CD4-positive, alpha-beta T cell treated with Interleukin-2 at 100 ng/mL for 4 hours (primary cell): Measurements from ENCODE around the gene TMC8.
A peak's percentile ranks its signal among the peaks of the same experiment; 100 is the strongest.
"Not testable (repeated sequence)": the region's sequence is repeated elsewhere in the genome, so short reads cannot be mapped to it uniquely, and the experiment has no call there.

Experiments
- DNase-seq: peaks from one replicate; pipeline ENCODE4 v3.0.0-alpha.2; 2020; ENCODE audit warnings: low spot score

TMC8 gene

DNA sequence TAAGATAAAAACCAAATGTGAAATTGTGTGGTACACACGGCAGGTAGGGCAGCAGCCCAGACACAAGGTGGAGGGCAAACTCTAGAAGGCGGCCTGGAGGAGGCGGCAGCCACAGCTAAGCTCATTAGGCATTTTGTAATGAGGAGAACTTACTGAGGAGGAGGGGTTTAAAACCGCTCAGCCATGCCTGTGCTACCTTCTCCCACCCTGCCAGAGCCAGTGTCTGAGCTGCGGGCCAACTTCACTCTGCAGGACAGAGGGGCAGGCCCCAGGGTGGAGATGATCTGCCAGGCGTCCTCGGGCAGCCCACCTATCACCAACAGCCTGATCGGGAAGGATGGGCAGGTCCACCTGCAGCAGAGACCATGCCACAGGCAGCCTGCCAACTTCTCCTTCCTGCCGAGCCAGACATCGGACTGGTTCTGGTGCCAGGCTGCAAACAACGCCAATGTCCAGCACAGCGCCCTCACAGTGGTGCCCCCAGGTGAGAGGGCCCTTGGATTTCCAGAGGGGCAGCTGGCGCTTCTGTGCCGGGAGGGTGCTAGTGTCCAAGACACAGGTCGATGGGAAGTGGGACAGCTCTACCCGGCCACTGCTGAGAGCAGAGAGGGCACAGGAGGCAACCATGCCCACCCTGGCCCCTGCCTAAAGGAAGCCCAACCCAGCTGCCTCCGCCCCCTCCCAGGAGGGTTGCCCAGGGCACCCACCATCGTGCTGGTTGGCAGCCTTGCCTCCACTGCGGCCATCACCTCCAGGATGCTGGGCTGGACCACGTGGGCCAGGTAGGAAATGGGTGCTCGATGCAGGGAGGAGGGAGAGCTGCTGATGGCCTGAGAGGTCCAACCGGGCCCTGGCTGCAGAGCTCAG, 33.5 kb downstream of the TMC8 start:
- DNase-seq, result no peak

DNA sequence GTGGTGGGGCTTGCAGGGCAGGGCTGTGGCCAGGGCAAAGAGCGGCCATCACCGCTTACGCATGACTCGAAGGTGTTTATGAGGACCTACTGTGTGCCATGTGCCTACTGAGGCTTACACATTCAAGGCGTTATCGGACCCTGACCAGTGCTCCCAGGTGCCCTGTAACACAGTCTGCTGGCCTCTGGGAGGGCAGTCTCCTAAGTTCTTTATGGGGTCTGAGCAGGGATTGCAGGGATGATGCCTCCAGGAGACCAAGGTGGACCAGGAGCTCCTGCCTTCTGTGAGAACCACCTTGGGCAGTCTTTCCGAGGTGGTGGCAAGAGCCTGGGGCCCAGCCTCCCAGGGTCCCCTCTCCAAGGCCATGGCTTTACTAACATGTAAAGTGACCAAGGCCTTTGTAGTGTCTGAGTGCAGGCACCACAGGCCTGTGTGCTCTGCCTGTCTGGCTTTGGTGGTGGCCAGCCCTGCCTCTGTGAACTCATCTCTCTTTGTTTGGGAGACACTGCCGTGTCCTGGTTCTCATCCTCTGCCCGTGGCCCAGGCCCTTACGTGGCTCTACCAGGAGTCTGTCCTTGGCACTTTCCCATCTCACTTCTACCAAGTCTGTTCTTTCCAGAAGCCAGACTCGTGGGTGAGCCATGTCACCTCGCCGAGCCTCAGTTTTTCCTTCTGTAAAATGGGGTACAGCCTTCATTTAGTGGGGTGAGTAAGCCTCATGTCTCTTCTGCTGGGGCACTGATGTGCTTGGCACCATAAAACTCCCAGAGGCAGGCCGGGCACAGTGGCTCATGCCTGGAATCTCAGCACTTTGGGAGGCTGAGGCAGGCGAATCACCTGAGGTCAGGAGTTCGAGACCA, 34.4 kb downstream of the TMC8 start:
- DNase-seq, result no peak

DNA sequence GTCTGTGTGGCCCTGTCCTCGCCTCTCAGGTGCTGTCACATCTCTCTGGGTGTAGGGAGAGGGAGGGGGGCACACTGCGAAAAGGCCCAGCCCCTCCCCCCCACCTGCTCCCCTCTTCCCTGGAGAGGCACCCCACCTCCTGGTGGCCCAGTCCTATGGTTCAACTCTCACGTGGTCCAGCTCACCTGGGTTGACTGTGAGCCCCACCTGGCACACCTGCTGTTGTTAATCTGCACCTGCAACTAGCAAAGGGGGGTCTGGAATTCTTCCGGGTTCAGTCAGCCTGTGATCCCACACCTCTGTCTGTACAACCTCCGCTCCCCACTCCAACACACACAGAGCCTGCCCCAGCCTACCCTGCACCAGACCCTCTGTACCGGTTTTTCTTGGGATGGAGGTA, 35.8 kb downstream of the TMC8 start:
- no peak for DNase-seq

DNA sequence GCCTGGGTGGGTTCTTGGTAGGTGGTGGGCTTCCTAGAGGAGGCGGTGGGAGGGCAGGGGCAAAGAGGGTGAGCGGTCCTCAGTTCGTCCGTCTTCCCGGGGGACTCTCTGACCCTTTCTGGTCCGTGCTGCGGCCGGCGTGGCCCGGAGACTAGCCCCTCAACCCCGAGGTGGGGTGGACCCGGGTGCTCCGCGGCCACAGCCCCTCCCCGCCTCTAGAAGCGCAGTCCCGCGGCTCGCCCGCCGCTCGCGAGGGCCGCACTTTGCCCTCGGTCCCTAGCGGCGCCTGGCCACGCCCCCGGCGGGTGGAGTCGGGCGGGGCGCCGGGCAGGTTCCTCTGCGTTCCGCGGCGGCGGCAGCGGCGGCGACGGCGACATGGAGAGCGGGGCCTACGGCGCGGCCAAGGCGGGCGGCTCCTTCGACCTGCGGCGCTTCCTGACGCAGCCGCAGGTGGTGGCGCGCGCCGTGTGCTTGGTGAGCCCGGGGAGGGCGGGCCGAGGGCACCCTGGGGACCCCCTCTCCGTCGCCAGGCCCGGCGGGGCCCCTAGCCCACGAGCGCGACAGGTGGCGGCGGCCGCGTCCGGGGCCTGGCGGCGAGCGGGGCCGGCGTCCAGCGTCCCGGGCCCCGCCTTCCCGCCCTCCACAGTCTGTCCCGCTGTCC, 37.8 kb downstream of the TMC8 start, which contains the start of gene SYNGR2:
Gene SYNGR2 (plus strand): TSS at position 340 of the 661 bp plus-strand sequence. CDS start 36 bp downstream, at position 376.
- peak; percentile 86 for DNase-seq

DNA sequence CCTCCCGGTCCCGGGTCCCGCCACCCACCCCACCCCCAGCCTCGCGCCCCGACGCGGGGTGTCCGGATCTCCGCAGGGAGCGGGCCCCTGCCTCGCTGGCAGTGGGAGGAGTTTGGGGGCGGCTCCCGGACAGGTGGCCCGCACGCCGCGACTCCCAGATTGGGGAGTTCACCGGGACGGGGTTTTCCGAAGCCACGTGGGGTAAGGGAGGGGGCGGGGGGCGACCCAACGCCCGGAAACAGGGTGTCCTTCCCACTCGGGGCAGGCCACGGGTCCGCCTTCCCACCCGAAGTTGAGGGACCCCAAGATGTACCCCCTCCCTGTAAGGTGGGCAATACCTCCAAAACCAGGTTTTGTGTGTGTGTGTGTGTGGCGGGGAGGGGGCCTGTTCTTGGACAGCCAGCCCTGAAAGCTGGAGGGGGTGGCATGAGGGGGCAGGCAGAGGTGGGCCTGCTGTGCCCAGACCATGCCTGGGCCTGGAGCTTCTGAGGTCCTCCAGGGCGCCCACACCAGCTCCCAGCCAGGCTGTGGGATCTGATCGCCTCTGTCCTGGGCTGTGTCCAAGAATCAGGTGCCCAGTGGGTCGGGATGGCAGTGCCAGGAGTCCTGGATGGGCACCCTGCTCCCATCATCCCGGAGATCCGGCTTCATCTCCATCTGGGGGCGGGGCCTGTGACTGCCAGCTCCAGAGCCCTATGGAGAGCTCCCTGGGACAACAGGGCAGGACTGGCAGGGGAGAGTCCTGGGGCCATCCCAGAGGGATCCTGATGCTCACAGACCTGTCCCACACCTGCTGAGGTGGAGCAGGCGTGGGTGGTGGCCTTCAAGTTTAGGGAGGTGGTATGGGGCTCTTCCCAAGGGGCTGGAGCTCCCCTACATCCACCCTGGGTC, 38.6 kb downstream of the TMC8 start:
- DNase-seq, result peak; percentile 52

DNA sequence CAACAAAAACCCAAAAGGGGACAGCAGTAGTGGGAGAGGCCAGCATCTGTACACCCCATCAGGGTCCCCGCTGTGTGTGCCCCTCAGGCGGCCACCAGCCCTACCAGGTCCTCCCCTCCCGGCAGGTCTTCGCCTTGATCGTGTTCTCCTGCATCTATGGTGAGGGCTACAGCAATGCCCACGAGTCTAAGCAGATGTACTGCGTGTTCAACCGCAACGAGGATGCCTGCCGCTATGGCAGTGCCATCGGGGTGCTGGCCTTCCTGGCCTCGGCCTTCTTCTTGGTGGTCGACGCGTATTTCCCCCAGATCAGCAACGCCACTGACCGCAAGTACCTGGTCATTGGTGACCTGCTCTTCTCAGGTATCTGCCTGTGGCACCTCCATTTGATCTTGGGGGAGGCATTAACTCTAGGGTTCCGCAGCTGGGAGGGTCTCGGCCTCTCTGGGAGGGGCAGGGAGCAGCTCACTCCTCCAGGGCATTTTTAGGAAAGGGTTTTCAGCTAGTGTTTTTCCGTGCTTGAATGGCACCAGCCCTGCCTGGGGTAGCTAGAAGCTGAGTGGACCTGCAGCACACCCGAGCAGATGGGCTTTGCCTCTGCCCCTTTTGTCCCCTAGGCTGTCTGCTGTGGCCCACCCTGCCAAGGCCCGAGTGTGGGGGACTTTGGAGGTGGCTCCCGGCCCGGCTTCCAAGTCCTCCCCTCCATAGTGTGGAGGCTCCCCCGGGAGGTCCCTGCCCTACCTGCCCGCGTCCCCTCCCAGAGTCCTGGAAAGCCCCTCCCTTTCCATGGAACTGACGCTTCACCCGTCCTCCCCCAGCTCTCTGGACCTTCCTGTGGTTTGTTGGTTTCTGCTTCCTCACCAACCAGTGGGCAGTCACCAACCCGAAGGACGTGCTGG, 40.4 kb downstream of the TMC8 start:
- DNase-seq, result no peak

DNA sequence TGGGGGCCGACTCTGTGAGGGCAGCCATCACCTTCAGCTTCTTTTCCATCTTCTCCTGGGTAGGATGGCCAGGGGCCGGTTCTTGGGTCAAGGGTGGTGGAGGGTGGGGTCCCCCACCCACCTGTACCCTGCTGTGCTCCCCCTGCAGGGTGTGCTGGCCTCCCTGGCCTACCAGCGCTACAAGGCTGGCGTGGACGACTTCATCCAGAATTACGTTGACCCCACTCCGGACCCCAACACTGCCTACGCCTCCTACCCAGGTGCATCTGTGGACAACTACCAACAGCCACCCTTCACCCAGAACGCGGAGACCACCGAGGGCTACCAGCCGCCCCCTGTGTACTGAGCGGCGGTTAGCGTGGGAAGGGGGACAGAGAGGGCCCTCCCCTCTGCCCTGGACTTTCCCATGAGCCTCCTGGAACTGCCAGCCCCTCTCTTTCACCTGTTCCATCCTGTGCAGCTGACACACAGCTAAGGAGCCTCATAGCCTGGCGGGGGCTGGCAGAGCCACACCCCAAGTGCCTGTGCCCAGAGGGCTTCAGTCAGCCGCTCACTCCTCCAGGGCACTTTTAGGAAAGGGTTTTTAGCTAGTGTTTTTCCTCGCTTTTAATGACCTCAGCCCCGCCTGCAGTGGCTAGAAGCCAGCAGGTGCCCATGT, 41.1 kb downstream of the TMC8 start:
- not testable (repeated sequence) for DNase-seq

DNA sequence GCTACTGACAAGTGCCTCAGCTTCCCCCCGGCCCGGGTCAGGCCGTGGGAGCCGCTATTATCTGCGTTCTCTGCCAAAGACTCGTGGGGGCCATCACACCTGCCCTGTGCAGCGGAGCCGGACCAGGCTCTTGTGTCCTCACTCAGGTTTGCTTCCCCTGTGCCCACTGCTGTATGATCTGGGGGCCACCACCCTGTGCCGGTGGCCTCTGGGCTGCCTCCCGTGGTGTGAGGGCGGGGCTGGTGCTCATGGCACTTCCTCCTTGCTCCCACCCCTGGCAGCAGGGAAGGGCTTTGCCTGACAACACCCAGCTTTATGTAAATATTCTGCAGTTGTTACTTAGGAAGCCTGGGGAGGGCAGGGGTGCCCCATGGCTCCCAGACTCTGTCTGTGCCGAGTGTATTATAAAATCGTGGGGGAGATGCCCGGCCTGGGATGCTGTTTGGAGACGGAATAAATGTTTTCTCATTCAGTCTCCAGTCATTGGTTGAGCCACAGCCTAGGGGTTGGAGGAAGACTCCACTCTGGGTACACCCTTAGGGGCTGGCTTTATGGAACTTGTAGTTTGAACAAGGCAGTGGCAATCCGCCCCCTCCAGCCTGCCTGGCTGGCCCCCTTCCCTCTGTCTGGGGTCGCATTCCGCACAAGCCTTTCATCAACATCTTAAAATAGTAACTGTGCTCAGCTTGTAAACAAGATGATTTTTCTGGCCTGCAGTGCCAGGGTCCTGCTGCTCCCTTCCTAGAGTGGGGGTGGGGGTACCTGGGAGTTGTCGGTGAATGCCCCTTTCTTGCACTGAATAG, 41.9 kb downstream of the TMC8 start:
- no peak for DNase-seq

DNA sequence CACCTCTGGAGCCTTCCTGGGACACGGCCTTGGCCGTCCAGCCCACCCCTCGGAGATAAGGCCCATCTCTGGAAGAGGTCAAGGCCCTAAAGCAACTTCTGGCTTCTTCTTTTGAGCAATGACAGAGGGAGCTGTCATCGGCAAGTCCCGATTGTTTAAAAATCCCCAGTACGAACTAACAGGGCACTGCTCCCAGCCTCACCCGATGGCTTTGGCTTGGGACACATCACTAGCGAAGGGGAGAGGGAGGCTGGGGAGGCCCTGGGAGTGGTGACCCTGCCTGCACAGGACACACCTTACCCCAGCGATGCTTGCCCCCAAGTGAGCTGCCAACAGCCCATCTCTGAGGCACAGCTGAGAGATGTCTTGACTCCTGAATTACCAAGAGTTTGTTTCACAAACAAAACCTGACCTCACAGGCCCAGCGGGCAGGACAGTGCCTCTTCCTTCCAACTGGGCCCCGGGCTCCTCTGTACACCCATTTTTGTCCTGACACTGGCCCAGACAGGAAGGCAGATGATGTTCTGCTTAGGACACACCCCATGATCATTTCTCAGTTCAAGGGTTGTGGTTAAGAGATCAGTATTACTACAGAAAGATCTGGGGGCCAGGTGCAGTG, 42.6 kb downstream of the TMC8 start:
- peak; percentile 42 for DNase-seq

DNA sequence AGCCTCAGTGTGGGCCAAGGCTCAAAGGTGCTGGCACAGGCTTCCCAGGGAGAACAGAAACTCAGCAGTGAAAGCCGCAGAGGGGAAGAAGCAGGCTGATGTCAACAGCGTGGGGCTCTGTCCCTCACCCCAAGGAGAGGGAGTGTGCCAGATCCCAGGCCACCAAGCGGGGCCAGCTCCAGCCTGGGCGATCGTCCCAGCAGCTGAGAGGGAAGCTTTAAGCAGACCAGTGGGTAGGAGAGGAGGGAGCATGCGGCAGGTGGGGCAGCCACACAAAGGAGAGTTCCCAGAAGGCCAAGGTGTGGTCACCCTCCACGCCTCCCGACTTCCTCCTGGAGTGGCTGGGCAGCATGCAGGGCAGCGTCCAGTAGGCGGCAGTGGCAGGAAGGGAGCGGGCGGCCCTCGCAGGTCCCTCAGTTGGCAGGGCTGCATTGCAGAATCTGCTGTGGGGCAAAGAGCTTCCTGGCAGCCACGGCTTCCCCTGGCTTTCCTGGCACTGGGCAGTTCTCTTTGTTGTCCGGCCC, 43.8 kb downstream of the TMC8 start:
- DNase-seq, result no peak

DNA sequence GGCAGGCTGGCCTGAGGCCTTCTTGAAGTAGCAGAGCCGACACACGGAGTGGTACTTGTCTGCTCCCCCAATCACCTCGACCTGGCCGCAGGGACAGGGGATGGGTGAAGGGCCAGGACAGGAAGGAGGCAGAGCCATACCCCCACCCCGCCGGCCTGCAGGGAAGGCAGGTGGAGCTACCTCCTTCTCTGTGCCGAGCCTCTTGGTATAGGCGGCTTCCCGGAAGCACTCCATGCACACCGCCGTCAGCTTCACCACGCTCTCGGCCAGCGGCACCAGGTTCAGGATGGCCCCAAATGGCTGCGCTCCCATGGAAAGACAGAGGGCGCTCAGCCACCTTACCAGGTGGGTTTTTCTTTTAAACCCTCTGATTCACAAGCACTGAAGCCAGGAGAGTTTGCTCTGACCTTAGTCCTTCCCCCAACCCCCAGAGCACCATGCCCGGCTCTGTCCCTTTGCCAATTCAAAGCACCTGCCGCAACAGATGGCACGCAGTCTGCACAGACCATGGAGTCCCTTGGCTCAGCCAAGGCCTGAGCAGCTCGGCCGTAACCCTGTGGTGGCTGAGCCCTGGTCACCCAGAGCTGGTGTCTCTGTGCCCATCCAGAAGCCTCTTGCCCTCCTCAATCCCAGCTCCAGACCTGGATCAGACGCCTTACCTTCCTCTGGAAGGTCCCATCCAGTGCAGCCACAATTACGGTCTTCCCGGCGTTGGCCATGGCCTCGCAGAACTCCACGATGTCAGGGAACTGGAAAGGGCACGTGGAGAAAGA, 44.5 kb downstream of the TMC8 start:
- DNase-seq, result no peak

DNA sequence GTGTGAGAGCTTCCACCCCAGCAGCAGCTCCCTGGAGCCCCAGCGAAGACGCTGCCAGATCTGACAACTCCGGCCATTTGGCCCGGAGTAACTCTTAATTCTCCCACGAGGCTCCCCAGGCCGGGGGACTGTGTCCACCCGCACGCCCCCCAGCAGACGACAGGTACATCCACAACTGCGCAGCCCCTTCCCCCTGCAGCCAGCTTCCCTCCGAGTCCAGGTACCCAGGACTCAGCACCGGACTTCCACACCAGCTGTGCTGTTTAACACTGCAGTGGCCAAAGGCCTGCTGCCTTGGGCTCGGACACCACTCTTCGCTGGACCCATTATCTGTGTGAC, 45.0 kb downstream of the TMC8 start:
- DNase-seq, result no peak

DNA sequence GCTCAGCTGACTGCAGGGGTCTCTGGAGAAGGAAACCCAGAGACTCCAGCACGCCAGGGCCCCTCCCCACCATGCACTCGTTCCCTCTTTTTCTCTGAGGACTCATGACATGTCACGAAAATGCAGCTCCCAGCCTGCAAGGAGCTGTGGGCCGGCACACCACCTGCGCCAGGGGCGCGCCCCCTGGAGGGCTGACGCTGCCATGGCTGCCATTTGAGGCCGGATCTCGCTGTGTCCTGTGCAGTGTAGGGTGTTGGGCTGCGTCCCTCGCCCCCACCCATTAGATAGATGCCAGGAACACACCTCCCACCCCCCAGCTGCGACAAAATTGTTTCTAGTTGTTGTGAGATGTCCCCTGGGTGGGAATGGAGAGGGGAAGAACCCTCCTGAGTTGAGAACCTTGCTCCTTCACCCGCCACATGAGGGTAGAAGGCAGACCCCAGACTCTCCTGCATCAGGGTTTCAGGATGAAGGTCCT, 46.0 kb downstream of the TMC8 start:
- peak; percentile 81 for DNase-seq

DNA sequence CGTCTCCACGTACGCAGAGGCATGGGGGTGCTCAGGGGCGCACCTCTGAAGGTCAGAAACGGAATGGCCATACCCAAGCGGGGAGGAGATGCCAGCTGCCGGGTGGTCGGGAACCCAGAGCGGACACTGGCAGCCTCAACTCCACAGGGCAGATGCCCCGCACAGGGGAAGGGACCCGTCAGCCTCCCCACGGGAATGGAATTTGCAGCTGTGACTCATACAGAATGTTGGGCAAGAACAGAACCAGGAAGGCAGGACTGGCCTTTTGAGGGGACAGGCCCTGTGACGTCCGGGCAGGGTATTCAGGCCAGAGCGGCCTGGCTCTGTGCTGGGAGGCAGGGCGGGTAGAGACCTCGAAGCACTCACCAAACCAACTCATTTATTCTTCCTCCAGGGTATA, 48.8 kb downstream of the TMC8 start:
- DNase-seq, result no peak

DNA sequence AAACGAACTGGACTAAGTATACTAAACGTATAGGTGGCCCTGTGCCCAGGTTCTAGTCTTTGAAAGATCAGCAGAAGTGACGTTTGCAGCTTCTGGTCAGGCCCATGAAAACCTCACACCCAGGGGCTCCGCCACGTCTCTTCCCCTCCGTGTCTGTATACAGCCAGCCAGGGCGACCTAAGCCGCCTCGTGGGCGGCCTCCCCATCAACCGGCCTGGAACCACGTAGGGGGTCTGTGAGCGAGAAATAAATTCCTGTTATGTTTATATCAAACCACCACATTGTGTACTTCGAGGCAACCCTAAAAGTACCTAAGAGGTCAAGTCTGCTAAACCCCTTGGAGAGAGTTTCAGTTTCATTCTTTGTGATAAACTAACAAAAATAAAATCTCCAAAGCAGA, 49.5 kb downstream of the TMC8 start:
- no peak for DNase-seq

DNA sequence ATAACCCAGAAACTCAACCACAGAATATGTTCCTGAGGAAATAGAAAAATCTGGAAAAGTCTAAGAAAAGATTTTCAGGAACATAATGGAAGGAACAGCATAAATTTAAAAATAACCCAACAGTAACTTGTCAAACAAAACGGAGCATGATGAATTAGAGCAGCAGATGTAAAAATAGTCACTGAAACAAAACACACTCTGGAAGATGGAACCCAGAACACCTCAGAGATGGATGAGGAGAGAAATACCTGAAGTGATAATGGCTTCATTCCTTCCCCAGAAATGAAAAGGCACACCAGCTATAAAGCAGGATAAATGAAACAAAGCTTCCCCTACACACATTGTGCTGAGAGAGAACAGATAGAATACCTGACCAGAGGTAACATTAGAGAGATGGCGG, 49.9 kb downstream of the TMC8 start:
- DNase-seq, result no peak

DNA sequence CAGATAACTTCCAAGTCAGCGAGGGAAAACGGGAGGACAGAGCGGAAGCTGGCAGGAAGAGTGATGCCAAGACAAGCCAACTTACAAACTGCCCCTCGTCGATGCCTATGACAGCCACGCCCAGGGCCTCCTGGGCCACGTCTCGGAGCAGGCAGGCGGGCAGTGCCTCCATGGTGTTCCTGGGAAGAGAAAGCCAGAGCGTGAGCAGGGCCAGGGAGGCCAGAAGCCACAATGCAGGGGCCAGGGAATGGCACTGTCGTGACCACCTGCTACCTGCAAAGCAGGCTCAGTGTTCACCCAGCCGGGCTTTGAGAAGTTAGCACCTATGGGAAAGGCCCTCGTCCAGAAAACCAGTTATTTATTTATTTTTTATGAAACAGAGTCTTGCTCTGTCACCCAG, 51.9 kb downstream of the TMC8 start:
- no peak for DNase-seq

DNA sequence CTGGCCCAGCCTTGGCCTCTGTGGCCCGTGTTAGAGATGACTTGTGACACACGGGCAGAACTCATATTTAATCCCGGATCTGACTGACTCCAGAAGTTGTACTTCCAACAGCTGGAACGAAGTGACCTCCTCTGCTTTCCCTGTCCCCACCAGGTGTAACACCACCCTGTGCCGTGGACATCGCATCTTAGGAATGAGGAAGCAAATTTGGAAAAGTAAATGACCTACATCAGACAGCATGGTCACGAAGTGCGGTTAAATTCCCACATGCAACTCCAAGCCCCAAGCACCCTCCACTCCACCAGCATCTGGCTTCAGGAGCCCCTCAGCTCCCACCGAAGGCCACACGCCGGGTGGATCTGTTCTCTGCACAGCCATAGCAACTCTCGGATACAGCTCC, 53.3 kb downstream of the TMC8 start:
- no peak for DNase-seq
